Urinary bladder (tissue), 4 donors: ENCODE results near the gene CD320. TPM values are rescaled to one million over a fixed set of nuclear protein-coding genes. Genes with fewer than 3 reads are reported as not detected.
"Not testable (repeated sequence)": the region's sequence is repeated elsewhere in the genome, so short reads cannot be mapped to it uniquely, and the experiment has no call there.

Experiments
- DNase-seq: peaks from one replicate; pipeline ENCODE4 v3.0.0-alpha.2; 2015; ENCODE audit errors: extremely low spot score
- H3K27ac ChIP-seq: one replicate; pipeline ENCODE4 v1.5.1; 2013; ENCODE audit warnings: low read depth, mild to moderate bottlenecking, moderate library complexity
- H3K36me3 ChIP-seq: one replicate; pipeline ENCODE4 v1.6.1; 2013; ENCODE audit warnings: mild to moderate bottlenecking, moderate library complexity; ENCODE audit not compliant: insufficient read depth
- H3K4me1 ChIP-seq: one replicate; pipeline ENCODE4 v1.6.1; 2013; ENCODE audit warnings: mild to moderate bottlenecking, moderate library complexity; ENCODE audit not compliant: insufficient read depth
- H3K4me3 ChIP-seq: one replicate; pipeline ENCODE4 v1.5.1; 2013; ENCODE audit warnings: low read depth, low read length
- WGBS: extraction: QIAGEN DNeasy Blood & Tissue Kit; methylation state at CpG from one replicate; pipeline ENCODE4 v1.1.7; 2013; 5-methylcytosine and 5-hydroxymethylcytosine counted together
- polyA plus RNA-seq: library from polyadenylated mRNA; stranded (reverse); fragments of 200-250 nt; gene quantifications from one replicate; pipeline ENCODE4 v1.2.3, GENCODE V29; 2013
- total RNA-seq: library from RNA; depleted of rRNA; stranded (reverse); fragments of >200 nt; gene quantifications from one replicate; pipeline ENCODE4 v1.2.3, GENCODE V29; 2014
- donor health status: healthy with polysubstance abuse.
- donor health status: healthy.

The CD320 gene
- total and polyA plus RNA-seq, 2 donors, result 7.9 to 52.1 TPM

DNA sequence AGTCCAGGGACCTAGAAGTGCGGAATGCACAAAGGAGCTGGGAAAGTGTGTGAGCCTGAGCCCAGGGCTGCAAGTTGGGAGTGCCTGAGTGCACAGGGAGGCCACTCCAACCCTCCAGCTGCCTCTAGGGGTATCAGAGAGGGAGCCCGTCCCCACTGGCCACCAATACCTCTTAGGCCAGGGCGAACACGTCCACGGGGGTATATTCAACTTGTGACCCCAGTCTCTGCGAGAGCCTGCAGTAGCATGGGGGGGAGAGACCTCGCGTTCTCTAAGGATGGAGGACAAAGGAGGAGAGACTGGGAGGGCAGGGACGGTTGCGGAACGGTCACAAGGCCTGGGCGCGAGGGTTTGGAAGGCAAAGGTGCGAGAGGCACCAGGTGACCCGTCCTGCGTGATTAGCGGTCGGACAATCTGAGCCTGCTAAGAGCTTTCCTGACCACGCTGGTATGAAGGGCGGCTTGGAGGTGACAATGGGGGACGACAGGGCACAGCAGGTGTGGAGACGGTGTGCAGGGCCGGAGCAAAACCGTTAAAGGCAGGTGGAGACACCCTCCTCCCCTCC lies 676 bp downstream of the CD320 start:
- Histone ChIP-seq H3K4me3 (peak overlapping the region; percentile 54), H3K27ac (no peak overlapping the region), H3K36me3 (no peaks in the 10 kb centered on the region), H3K4me1 (no peaks in the 10 kb centered on the region)
- 16% methylated on average over 24 of the region's 24 CpGs for WGBS
- no peak for DNase-seq

DNA sequence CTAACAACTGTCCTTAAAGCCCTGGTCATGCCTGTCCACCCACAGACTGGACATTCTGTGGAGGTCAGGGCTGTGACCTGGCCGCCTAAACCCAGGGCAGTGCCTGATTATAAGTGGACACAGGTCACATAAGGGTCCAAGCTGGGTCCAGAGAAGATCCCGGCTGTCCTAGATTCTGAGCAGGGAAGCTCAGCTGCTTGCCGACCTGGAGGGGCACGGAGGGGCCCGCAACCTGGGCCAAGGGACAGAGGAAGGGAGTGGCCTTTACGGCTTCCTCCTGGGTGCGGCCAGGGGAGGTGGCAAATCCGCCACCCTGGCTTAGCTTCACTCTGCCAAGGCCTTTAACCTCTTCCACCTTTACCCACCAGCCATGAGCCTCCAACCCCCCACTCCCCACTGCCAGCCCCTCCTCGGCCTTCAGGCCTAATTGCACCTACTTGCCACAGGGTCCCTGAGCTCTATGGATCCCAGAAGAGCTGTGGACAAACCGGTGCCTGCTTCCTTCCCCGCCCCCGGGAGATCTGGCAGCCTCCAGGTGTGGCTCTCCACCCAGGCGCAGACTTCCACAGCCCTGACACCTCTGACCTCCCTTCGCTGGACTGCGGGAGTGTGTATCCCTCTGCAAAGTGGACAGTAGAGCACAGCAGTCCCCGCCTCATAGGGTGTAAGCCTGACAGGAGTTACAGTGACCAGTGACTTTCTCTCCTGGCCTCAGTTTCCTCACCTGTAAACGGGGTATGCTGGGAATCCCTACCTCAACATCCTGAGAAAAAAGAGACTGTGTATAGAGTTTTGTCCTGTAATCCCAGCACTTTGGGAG lies 1.7 kb downstream of the CD320 start:
- no peak for DNase-seq
- H3K27ac ChIP-seq, result no peak overlapping the region
- no peaks in the 10 kb centered on the region for H3K4me1 ChIP-seq
- WGBS, result 80% methylated on average over 17 of the region's 17 CpGs
- H3K4me3 ChIP-seq, result no peak overlapping the region
- no peaks in the 10 kb centered on the region for H3K36me3 ChIP-seq

DNA sequence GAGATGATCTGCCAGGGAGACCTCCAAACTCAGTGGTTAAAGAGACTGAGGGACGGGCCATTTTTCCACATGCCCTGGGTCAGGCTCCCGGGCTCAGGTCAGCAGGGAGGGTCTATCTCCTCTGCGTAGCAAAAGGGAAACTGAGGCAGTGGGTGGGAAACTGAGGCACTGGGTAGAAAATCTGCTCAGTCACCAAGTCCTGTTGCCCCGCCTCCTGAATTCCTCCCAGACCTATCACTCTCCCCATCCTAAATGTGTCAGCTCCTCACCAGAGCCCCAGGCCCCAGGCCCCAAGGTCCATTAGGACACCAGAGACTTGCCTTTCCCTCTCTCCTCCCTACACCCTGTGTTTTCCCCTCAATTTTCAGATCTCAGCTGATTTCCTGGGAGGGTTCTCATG lies 2.4 kb downstream of the CD320 start:
- no peak overlapping the region for H3K27ac ChIP-seq
- DNase-seq, result no peak
- WGBS, result 87% methylated on average over 4 of the region's 4 CpGs

DNA sequence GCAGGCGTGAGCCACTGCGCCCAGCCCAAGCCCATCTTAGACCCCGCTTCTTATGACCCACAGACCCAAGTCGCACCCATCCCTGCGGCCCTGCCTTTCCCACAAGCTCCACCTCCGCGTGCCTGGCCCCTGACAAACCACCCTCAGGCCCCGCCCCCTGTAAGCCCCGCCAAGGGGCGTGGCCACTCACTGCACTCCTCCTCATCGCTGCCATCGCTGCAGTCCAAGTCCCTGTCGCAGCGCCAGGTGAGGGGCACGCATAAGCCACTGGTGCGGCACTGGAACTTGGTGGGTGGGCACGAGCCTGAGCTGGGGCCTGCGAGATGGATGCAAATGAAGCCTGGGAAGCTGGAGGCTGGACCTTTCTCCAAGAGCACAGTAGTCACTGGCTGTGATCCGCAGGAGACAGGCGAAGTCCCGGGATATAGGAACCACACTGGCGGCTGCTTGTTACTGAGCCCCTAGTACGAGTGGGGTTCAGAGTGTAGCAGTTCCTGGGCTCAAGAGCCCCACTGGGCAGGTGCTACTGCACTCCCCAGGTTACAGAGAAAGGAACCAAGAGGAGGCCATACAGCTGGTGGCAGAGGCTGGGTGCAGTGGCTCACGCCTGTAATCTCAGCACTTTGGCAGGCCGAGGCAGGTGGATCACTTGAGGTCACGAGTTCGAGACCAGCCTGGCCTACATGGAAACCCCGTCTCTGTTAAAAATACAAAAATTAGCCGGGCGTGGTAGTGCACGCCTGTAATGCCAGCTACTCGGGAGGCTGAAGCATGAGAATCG lies 3.1 kb downstream of the CD320 start:
- Histone ChIP-seq H3K27ac (no peak overlapping the region), H3K4me3 (no peak overlapping the region), H3K4me1 (no peaks in the 10 kb centered on the region), H3K36me3 (no peaks in the 10 kb centered on the region)
- WGBS, result 83% methylated on average over 33 of the region's 33 CpGs
- DNase-seq, result no peak

More for the DNA sequence above, 2.4 kb downstream of the CD320 start:
- Histone ChIP-seq H3K36me3 (no peaks in the 10 kb centered on the region), H3K4me3 (no peak overlapping the region), H3K4me1 (no peaks in the 10 kb centered on the region)

DNA sequence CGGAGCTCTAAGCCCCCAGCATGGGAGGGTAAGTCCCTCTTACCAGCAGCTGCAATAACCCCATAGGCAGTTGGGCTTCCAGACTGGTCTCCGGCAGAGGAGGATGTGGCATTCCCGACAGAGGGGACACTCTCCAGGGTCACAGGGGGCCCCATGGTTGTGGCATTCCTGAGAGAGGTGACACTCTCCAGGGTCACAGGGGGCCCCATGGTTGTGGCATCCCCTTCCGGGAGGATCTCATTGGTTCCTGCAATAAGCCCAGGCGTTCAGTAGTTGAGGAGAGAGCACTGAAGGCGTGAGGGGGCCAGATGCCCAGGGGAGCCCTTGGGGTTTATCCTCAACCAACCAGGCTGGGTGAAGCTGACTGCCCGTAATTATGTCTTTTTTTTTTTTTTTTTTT lies 5.4 kb downstream of the CD320 start:
- H3K27ac ChIP-seq, result no peak overlapping the region
- no peaks in the 10 kb centered on the region for H3K4me1 ChIP-seq
- DNase-seq, result no peak
- WGBS, result 63% methylated on average over 7 of the region's 7 CpGs
- no peak overlapping the region for H3K4me3 ChIP-seq
- H3K36me3 ChIP-seq, result no peaks in the 10 kb centered on the region

DNA sequence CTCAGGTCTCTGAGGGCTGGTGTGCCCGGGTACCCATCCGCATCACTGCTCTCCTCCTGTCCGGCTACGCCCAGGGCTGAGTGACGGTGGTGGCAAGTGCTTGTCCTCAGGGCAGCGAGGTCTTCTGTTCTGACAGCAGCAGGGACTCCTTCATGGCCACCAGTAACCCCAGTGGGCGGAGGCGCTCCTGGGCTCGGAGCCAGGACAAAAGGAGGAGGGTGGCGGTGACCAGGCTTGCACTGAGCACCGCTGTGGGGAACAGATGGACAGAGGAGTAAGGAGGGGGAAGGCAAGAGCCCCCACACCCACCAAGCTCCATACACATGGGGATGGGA lies 5.8 kb downstream of the CD320 start:
- WGBS, result 50% methylated on average over 11 of the region's 11 CpGs
- Histone ChIP-seq H3K36me3 (no peaks in the 10 kb centered on the region), H3K4me3 (no peak overlapping the region), H3K27ac (no peak overlapping the region), H3K4me1 (no peaks in the 10 kb centered on the region)
- DNase-seq, result no peak

DNA sequence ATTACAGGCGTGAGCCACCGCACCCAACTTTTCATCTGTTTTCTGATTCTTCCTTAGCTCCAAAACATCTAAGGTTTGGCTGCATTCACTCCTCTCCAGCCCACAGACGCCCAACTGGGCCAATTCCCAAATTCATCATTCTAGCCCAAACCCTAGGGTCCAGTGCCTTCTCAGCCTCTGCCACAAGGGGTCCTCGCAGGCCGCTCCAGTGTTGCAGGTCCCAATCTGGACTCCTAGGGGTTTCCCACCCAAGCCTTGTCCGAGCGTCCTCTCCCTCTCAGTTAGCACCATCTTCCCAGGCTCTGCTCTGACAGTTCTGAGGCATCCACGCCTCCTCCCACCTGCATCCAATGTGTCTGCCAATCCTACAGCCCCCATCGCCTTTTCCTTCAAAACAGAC lies 16.8 kb downstream of the CD320 start:
- not testable (repeated sequence) for H3K36me3 ChIP-seq, H3K4me1 ChIP-seq, H3K27ac ChIP-seq, DNase-seq, H3K4me3 ChIP-seq
- no CpG with 5 or more reads among the region's 9 CpGs for WGBS

DNA sequence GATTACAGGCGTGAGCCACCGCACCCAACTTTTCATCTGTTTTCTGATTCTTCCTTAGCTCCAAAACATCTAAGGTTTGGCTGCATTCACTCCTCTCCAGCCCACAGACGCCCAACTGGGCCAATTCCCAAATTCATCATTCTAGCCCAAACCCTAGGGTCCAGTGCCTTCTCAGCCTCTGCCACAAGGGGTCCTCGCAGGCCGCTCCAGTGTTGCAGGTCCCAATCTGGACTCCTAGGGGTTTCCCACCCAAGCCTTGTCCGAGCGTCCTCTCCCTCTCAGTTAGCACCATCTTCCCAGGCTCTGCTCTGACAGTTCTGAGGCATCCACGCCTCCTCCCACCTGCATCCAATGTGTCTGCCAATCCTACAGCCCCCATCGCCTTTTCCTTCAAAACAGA lies 31.6 kb downstream of the CD320 start:
- not testable (repeated sequence) for DNase-seq, H3K4me3 ChIP-seq, H3K27ac ChIP-seq, H3K36me3 ChIP-seq, H3K4me1 ChIP-seq
- WGBS, result no CpG with 5 or more reads among the region's 9 CpGs

DNA sequence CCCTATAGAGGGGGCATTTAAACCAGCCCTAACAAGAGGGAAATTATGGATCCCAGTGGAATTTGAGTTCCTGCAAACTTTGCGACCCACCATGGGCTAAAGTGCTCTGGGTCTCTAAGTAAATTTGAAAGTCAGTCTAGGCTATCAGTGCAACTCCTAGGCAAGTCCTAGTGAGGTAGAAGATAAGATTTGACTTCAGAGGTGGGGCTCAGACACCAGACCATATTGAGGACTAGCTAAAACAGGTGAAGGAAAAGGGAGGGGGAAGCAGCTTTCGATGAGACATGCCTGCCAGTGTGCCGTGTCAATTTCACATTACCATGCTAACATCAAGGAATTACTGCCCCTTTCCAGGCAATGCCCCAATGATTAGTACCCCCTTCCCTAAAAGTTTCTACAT lies 38.4 kb downstream of the CD320 start:
- no peaks in the 10 kb centered on the region for H3K4me1 ChIP-seq
- H3K4me3 ChIP-seq, result no peak overlapping the region
- no peak for DNase-seq
- H3K27ac ChIP-seq, result no peak overlapping the region
- WGBS, result 85% methylated on average over 3 of the region's 3 CpGs
- no peaks in the 10 kb centered on the region for H3K36me3 ChIP-seq

DNA sequence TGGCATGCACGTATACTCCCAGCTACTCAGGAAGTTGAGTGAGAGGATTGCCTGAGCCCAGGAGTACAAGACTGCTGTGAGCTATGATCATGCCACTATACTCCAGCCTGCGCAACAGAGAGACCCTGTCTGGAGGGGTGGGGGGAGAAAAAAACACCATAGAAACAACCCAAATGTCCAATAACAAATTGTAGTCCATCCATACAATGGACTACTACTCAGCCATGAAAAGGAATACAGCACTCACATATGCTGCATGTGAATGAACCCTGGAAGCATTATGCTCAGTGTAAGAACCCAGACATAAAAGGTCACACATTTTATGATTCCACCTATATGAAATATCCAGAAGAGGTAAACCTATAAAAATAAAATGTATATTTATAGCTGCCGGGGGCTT lies 42.3 kb downstream of the CD320 start:
- DNase-seq, result no peak
- Histone ChIP-seq H3K4me3 (no peak overlapping the region), H3K36me3 (no peaks in the 10 kb centered on the region), H3K4me1 (no peaks in the 10 kb centered on the region), H3K27ac (no peak overlapping the region)
- 79% methylated on average over 3 of the region's 3 CpGs for WGBS

DNA sequence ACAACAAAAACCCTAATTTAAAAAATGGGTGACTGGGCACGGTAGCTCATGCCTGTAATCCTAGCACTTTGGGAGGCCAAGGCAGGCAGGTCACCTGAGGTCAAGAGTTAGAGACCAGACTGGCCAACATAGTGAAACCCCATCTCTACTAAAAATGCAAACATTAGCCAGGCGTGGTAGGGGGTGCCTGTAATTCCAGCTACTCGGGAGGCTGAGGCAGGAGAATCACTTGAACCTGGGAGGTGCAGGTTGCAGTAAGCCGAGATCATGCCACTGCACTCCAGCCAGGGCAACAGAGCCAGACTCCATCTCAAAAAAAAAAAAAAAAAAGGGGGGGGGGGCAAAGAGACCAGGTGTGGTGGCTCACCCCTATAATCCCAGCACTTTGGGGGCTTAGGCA lies 43.9 kb downstream of the CD320 start:
- H3K36me3 ChIP-seq, H3K4me1 ChIP-seq, DNase-seq, H3K27ac ChIP-seq, H3K4me3 ChIP-seq: not testable (repeated sequence)
- 83% methylated on average over 4 of the region's 4 CpGs for WGBS

DNA sequence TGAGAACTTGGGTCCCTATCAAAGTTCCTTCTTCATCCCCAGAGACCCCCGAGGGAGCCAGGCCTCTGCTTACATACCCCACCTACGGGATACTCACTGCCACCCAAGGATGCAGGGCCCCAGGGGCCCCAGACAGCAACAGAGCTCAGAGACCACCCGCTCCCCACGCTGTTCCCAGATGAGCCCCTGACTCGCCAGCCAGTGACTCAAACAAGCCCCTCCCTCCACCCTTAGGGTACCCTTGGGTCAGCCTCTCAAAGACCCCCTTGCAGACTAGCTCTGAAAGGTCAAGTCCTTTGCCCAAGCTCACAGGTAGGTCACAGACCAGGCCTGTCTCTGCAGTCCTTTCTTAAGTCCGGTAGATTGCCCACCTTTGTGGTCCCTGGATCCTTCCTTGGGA lies 45.7 kb downstream of the CD320 start:
- 96% methylated on average over 6 of the region's 6 CpGs for WGBS
- no peaks in the 10 kb centered on the region for H3K36me3 ChIP-seq
- H3K4me1 ChIP-seq, result no peaks in the 10 kb centered on the region
- H3K27ac ChIP-seq, result no peak overlapping the region
- no peak overlapping the region for H3K4me3 ChIP-seq
- DNase-seq, result no peak

DNA sequence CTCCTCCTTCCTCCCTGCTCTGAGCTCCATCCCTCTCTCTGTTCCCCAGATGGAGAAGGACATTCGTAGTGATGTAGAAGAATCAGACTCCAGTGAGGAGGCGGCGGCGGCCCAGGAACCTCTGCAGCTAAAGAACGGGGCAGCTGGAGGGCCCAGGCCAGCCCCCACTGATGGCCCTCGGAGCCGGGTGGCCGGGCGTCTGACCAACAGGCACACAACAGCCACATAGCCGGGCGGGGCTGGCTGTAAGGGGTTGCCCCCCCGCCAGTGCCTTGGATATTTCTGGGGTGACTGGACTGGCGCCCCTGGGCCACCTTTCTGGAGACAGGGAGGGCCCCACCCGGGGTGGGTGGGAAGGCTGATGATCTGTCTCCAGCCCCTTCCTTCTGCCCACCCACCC lies 46.3 kb downstream of the CD320 start:
- Histone ChIP-seq H3K27ac (no peak overlapping the region), H3K4me3 (no peak overlapping the region), H3K36me3 (peaks cover 1% of the 10 kb centered on the region), H3K4me1 (no peaks in the 10 kb centered on the region)
- WGBS, result 88% methylated on average over 14 of the region's 14 CpGs
- DNase-seq, result no peak

DNA sequence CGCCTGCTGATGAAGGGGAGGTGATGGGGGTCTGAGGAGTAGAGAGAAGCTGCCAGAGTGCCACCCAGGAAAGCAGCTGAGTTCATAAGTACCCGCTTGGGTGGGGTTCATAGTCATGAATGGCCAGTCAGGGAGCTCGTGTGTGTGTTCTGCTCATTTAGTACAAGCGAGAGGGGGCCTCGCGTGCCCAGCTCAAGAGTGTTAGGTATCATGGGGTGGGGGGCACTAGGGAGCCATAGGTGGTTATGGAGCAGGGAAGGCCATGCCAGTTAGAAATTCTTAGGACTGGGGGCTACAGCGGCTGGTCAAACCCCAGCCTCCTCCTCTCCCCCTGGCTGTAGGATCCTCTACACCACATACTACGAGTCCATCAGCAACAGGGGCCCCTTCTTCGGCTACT lies 46.8 kb downstream of the CD320 start:
- WGBS, result 92% methylated on average over 9 of the region's 9 CpGs
- Histone ChIP-seq H3K4me3 (no peak overlapping the region), H3K27ac (no peak overlapping the region), H3K4me1 (no peaks in the 10 kb centered on the region), H3K36me3 (peaks cover 1% of the 10 kb centered on the region)
- no peak for DNase-seq
